Prostate gland (tissue), 2 donors: ENCODE results near the gene BASP1. TPM values are rescaled to one million over a fixed set of nuclear protein-coding genes. Genes with fewer than 3 reads are reported as not detected.
A peak's percentile ranks its signal among the peaks of the same experiment; 100 is the strongest.

Experiments used
- DNase-seq: peaks from one replicate; pipeline ENCODE4 v3.0.0-alpha.2; 2019; ENCODE audit warnings: low spot score
- H3K27ac ChIP-seq, 2 donors: fragments of 200-600 bp; sonication (generic); 2 replicates each; pipeline ENCODE4 v1.5.1; 2017 to 2019
- H3K27me3 ChIP-seq: fragments of 200-600 bp; sonication (generic); replicated peaks from 2 replicates; pipeline ENCODE4 v1.5.1; 2019; ENCODE audit not compliant: insufficient read depth
- H3K36me3 ChIP-seq, 2 donors: fragments of 200-600 bp; sonication (generic); 1 replicate in 1 of 2; 2 replicates in 1 of 2; pipeline versions ENCODE4 v1.5.1 to v1.8.1; 2017 to 2019
- H3K4me1 ChIP-seq: fragments of 200-600 bp; sonication (generic); replicated peaks from 2 replicates; pipeline ENCODE4 v1.5.1; 2019
- H3K4me3 ChIP-seq, 2 donors: fragments of 200-600 bp; sonication (generic); 2 replicates each; pipeline ENCODE4 v1.5.1; 2017 to 2019
- H3K9me3 ChIP-seq: fragments of 200-600 bp; sonication (generic); 2 replicates; pipeline ENCODE4 v1.5.1; 2017
- CTCF ChIP-seq, 4 experiments: fragments of 200-600 bp in 2 of 4; fragments of 450-650 bp in 2 of 4; sonication (generic) in 2 of 4; IDR thresholded peaks; 1 replicate in 3 of 4; 2 replicates in 1 of 4; pipeline ENCODE4 v1.5.1; 2016 to 2019; ENCODE audit warnings: antibody characterized with exemption in 4 of 4, mild to moderate bottlenecking in 2 of 4, moderate library complexity in 2 of 4
- POLR2A ChIP-seq: fragments of 450-650 bp; IDR thresholded peaks from one replicate; pipeline ENCODE4 v1.6.1; 2016; ENCODE audit warnings: antibody characterized with exemption, mild to moderate bottlenecking
- POLR2AphosphoS5 ChIP-seq: sonication (generic); formaldehyde crosslinking; IDR thresholded peaks from one replicate; pipeline ENCODE4 v1.6.1; 2017; ENCODE audit warnings: antibody characterized with exemption
- WGBS: methylation state at CpG from one replicate; pipeline ENCODE4 v1.1.5; 2018; 5-methylcytosine and 5-hydroxymethylcytosine counted together
- intact Hi-C: fragments of 100-400 bp; cut with DNase I; formaldehyde crosslinking; loops from one replicate; pipeline ENCODE4 v1.14.2; 2022
- total RNA-seq, 2 donors: library from RNA; depleted of rRNA; stranded (reverse); fragments of >200 nt; gene quantifications; one replicate each; pipeline ENCODE4 v1.1.0, GENCODE V29; 2016

Gene BASP1
- total RNA-seq, 2 donors from 2014 or later: 142 to 346 TPM

- WGBS: 27% methylated on average over 3 of the region's 3 CpGs
- no peak overlapping the region for H3K4me3 ChIP-seq
- no peak overlapping the region for H3K27ac ChIP-seq
- intact Hi-C loops: no loop called here
- DNase-seq: no peak
- TF ChIP-seq POLR2A (no peak), POLR2AphosphoS5 (peak; percentile 17)
- no peaks in the 10 kb centered on the region for H3K27me3 ChIP-seq
- H3K36me3 ChIP-seq: no peaks in the 10 kb centered on the region
- no peaks in the 10 kb centered on the region for H3K9me3 ChIP-seq
- H3K4me1 ChIP-seq: no peaks in the 10 kb centered on the region
These were observed 4.4 kb upstream of the BASP1 start for GRCh38 chr5:17212996-17213395.

- intact Hi-C loops: loop anchor here (2.0 kb wide), 1 partner anchor 1101 kb away; no protein-coding TSS in a partner anchor
- H3K4me3 ChIP-seq: no peak overlapping the region
- no peaks in the 10 kb centered on the region for H3K27me3 ChIP-seq
- no peaks in the 10 kb centered on the region for H3K36me3 ChIP-seq
- no peaks in the 10 kb centered on the region for H3K4me1 ChIP-seq
- TF ChIP-seq CTCF (IDR thresholded peaks at IDR 0.05) (no peak), POLR2AphosphoS5 (no peak), POLR2A (no peak)
- no peak overlapping the region for H3K27ac ChIP-seq
- WGBS: 82% methylated on average over 2 of the region's 2 CpGs
- H3K9me3 ChIP-seq: no peaks in the 10 kb centered on the region
- no peak for DNase-seq
These were observed 3.5 kb upstream of the BASP1 start for GRCh38 chr5:17213938-17214337.

- DNase-seq: no peak
- H3K4me3 ChIP-seq: no peak overlapping the region
- no peak for TF ChIP-seq POLR2A
- TF ChIP-seq POLR2AphosphoS5: no peak
- no peak for TF ChIP-seq CTCF (IDR thresholded peaks at IDR 0.05)
- no peaks in the 10 kb centered on the region for H3K27me3 ChIP-seq
- no peak overlapping the region for H3K27ac ChIP-seq
- 96% methylated on average over 2 of the region's 2 CpGs for WGBS
- no peaks in the 10 kb centered on the region for H3K36me3 ChIP-seq
- H3K4me1 ChIP-seq: no peaks in the 10 kb centered on the region
- intact Hi-C loops: loop anchor here (2.0 kb wide), 1 partner anchor 1100 kb away; no protein-coding TSS in a partner anchor
- H3K9me3 ChIP-seq: no peaks in the 10 kb centered on the region
These were observed 2.5 kb upstream of the BASP1 start for GRCh38 chr5:17214893-17215292.

- Histone ChIP-seq H3K36me3 (no peaks in the 10 kb centered on the region), H3K27me3 (no peaks in the 10 kb centered on the region), H3K9me3 (no peaks in the 10 kb centered on the region), H3K27ac (no peak overlapping the region), H3K4me3 (no peak overlapping the region), H3K4me1 (no peaks in the 10 kb centered on the region)
- intact Hi-C loops: loop anchor here (2.0 kb wide), 1 partner anchor 1099 kb away; no protein-coding TSS in a partner anchor
- 91% methylated on average over 2 of the region's 2 CpGs for WGBS
- TF ChIP-seq POLR2AphosphoS5: no peak
- TF ChIP-seq CTCF (IDR thresholded peaks at IDR 0.05): no peak
- DNase-seq: no peak
These were observed 2.1 kb upstream of the BASP1 start for GRCh38 chr5:17215361-17215760.

GRCh38 chr5:17216176-17216973 lies 1.1 kb upstream of the BASP1 start:
- peak overlapping the region; percentile 46 to 89 for H3K27ac ChIP-seq

More at GRCh38 chr5:17216176-17216973, 1.1 kb upstream of the BASP1 start:
- no peaks in the 10 kb centered on the region for H3K27me3 ChIP-seq
- peak overlapping the region; percentile 63 to 93 for H3K4me3 ChIP-seq
- WGBS: 2% methylated on average over 58 of the region's 59 CpGs
- H3K36me3 ChIP-seq: no peaks in the 10 kb centered on the region
- intact Hi-C loops: loop anchor here (2.0 kb wide), 1 partner anchor 1090 kb away; no protein-coding TSS in a partner anchor
- DNase-seq: peak; percentile 83
- no peaks in the 10 kb centered on the region for H3K4me1 ChIP-seq
- H3K9me3 ChIP-seq: no peaks in the 10 kb centered on the region
- peak; percentile 42 to 92 (median 84) for TF ChIP-seq CTCF (IDR thresholded peaks at IDR 0.05)
- TF ChIP-seq POLR2A: no peak
- peak; percentile 78 for TF ChIP-seq POLR2AphosphoS5
